Neural crest cell (in vitro differentiated cells): ENCODE results near the gene TBC1D16. TPM values are rescaled to one million over a fixed set of nuclear protein-coding genes. Genes with fewer than 3 reads are reported as not detected.

Experiments
- DNase-seq: peaks from one replicate; pipeline ENCODE4 v3.0.0; 2021; ENCODE audit warnings: low read depth, mixed read lengths, low spot score
- H3K27ac Mint-ChIP-seq: one replicate; pipeline ENCODE4 v1.8.0; 2021; ENCODE audit warnings: mild to moderate bottlenecking, mixed read lengths; ENCODE audit not compliant: unreplicated experiment
- H3K27me3 Mint-ChIP-seq: 2 replicates; pipeline ENCODE4 v1.8.0; 2021; ENCODE audit warnings: low read depth, mild to moderate bottlenecking, mixed read lengths
- H3K36me3 Mint-ChIP-seq: 2 replicates; pipeline ENCODE4 v1.8.0; 2021; ENCODE audit warnings: low read depth, mild to moderate bottlenecking, mixed read lengths
- H3K4me1 Mint-ChIP-seq: 2 replicates; pipeline ENCODE4 v1.8.0; 2021; ENCODE audit warnings: mixed read lengths
- H3K4me3 Mint-ChIP-seq: one replicate; pipeline ENCODE4 v1.8.0; 2021; ENCODE audit warnings: mild to moderate bottlenecking, mixed read lengths
- H3K9me3 Mint-ChIP-seq: 2 replicates; pipeline ENCODE4 v1.8.0; 2021; ENCODE audit warnings: mixed read lengths
- CTCF ChIP-seq: fragments of 200-600 bp; sonication (generic); conservative IDR thresholded peaks from 2 replicates; pipeline ENCODE4 v1.5.0; 2021; ENCODE audit warnings: antibody characterized with exemption, mild to moderate bottlenecking
- total RNA-seq: library from RNA; stranded (reverse); gene quantifications from 2 replicates; pipeline ENCODE4 v1.2.1, GENCODE V29; 2021

Gene TBC1D16
- total RNA-seq, 1 donor from 2014 or later, result 96.2 TPM

- DNase-seq, result no peak
- H3K9me3 Mint-ChIP-seq, result no peaks in the 10 kb centered on the region
- H3K27ac Mint-ChIP-seq, result no peak overlapping the region
- H3K4me3 Mint-ChIP-seq, result peak overlapping the region; percentile 23
- peaks cover 2% of the 10 kb centered on the region for H3K27me3 Mint-ChIP-seq
- peaks cover 58% of the 10 kb centered on the region for H3K4me1 Mint-ChIP-seq
- TF ChIP-seq CTCF, result no peak
- peaks cover 5% of the 10 kb centered on the region for H3K36me3 Mint-ChIP-seq
Observed at GRCh38 chr17:79952901-79953300, 82.8 kb downstream of the TBC1D16 start.

GRCh38 chr17:79952265-79952877 lies 83.3 kb downstream of the TBC1D16 start:
- H3K27me3 Mint-ChIP-seq, result peaks cover 2% of the 10 kb centered on the region
- H3K27ac Mint-ChIP-seq, result peak overlapping the region; percentile 81
- no peak for TF ChIP-seq CTCF
- H3K4me3 Mint-ChIP-seq, result peak overlapping the region; percentile 82
- no peaks in the 10 kb centered on the region for H3K9me3 Mint-ChIP-seq
- H3K4me1 Mint-ChIP-seq, result peaks cover 56% of the 10 kb centered on the region
- no peak for DNase-seq
- peaks cover 5% of the 10 kb centered on the region for H3K36me3 Mint-ChIP-seq

- TF ChIP-seq CTCF, result no peak
- peaks cover 49% of the 10 kb centered on the region for H3K4me1 Mint-ChIP-seq
Observed at GRCh38 chr17:79951361-79952264, 84.1 kb downstream of the TBC1D16 start.

GRCh38 chr17:79950751-79951150 lies 84.9 kb downstream of the TBC1D16 start:
- peaks cover 5% of the 10 kb centered on the region for H3K36me3 Mint-ChIP-seq
- no peak for TF ChIP-seq CTCF
- H3K27me3 Mint-ChIP-seq, result peaks cover 2% of the 10 kb centered on the region
- DNase-seq, result peak; percentile 62
- H3K4me3 Mint-ChIP-seq, result peak overlapping the region; percentile 82
- peaks cover 48% of the 10 kb centered on the region for H3K4me1 Mint-ChIP-seq
- no peaks in the 10 kb centered on the region for H3K9me3 Mint-ChIP-seq
- peak overlapping the region; percentile 91 for H3K27ac Mint-ChIP-seq

More at GRCh38 chr17:79951361-79952264, 84.1 kb downstream of the TBC1D16 start:
- peak overlapping the region; percentile 82 for H3K4me3 Mint-ChIP-seq
- peak; percentile 42 for DNase-seq
- peaks cover 5% of the 10 kb centered on the region for H3K36me3 Mint-ChIP-seq
- H3K9me3 Mint-ChIP-seq, result no peaks in the 10 kb centered on the region
- H3K27ac Mint-ChIP-seq, result peak overlapping the region; percentile 81
- peaks cover 2% of the 10 kb centered on the region for H3K27me3 Mint-ChIP-seq

- H3K36me3 Mint-ChIP-seq, result peaks cover 5% of the 10 kb centered on the region
- H3K27ac Mint-ChIP-seq, result peak overlapping the region; percentile 64
- H3K4me1 Mint-ChIP-seq, result peaks cover 46% of the 10 kb centered on the region
- H3K27me3 Mint-ChIP-seq, result peaks cover 2% of the 10 kb centered on the region
- DNase-seq, result no peak
- TF ChIP-seq CTCF, result no peak
- no peaks in the 10 kb centered on the region for H3K9me3 Mint-ChIP-seq
- peak overlapping the region; percentile 82 for H3K4me3 Mint-ChIP-seq
Observed at GRCh38 chr17:79950306-79950705, 85.4 kb downstream of the TBC1D16 start.
